A673 (cell line): ENCODE data around the gene SATL1. TPM values are rescaled to one million over a fixed set of nuclear protein-coding genes. Genes with fewer than 3 reads are reported as not detected.
A peak's percentile ranks its signal among the peaks of the same experiment; 100 is the strongest.

Experiments
- BruUV-seq: library from RNA; stranded (reverse); fragments of 400-500 nt; replicated peaks from 2 replicates; lab custom pipeline; 2021; lab: Mats Ljungman, UMichigan
- CTCF ChIA-PET: fragments of 300-600 bp; sonication (Branson Sonifier 250); formaldehyde crosslinking; loops from one replicate; lab custom pipeline; 2022; ENCODE audit warnings: antibody characterized with exemption; lab: Charles Lee
- POLR2A ChIA-PET: fragments of 300-600 bp; sonication (Branson Sonifier 250); formaldehyde crosslinking; loops from one replicate; lab custom pipeline; 2022; ENCODE audit warnings: antibody characterized with exemption; ENCODE audit not compliant: low non-redundant PET; lab: Charles Lee
- DNase-seq: peaks from one replicate; pipeline ENCODE4 v3.0.0-alpha.2; 2015; ENCODE audit warnings: low spot score
- H3K27ac ChIP-seq: fragments of 200-600 bp; sonication (generic); 2 replicates; pipeline ENCODE4 v1.5.1; 2016; ENCODE audit warnings: mixed run types, low read depth, mild to moderate bottlenecking, mixed read lengths, antibody characterized with exemption, low read length; ENCODE audit not compliant: poor library complexity, severe bottlenecking
- H3K27me3 ChIP-seq: fragments of 200-600 bp; sonication (generic); replicated peaks from 2 replicates; pipeline ENCODE4 v1.6.1; 2017; ENCODE audit warnings: mixed run types, low read depth, mild to moderate bottlenecking, mixed read lengths, antibody characterized with exemption, low read length; ENCODE audit not compliant: insufficient read depth, poor library complexity
- H3K36me3 ChIP-seq: fragments of 200-600 bp; sonication (generic); 2 replicates; pipeline ENCODE4 v1.6.1; 2016; ENCODE audit warnings: mixed run types, mild to moderate bottlenecking, mixed read lengths, antibody characterized with exemption, low read length; ENCODE audit not compliant: insufficient read depth, poor library complexity, severe bottlenecking
- H3K4me1 ChIP-seq: fragments of 200-600 bp; sonication (generic); 2 replicates; pipeline ENCODE4 v1.6.1; 2017; ENCODE audit warnings: mixed run types, mild to moderate bottlenecking, mixed read lengths, antibody characterized with exemption, low read length; ENCODE audit not compliant: insufficient read depth, poor library complexity, severe bottlenecking
- H3K4me3 ChIP-seq: fragments of 200-600 bp; sonication (generic); 2 replicates; pipeline ENCODE4 v1.5.1; 2016; ENCODE audit warnings: low read depth, mixed run types, mild to moderate bottlenecking, mixed read lengths, low read length; ENCODE audit not compliant: poor library complexity, severe bottlenecking
- H3K9me3 ChIP-seq: fragments of 200-600 bp; sonication (generic); 2 replicates; pipeline ENCODE4 v1.6.1; 2016; ENCODE audit warnings: mixed run types, low read depth, mild to moderate bottlenecking, mixed read lengths, antibody characterized with exemption, low read length; ENCODE audit not compliant: poor library complexity, severe bottlenecking
- EZH2 ChIP-seq: fragments of 200-600 bp; sonication (generic); IDR thresholded peaks from 2 replicates; pipeline ENCODE4 v1.6.1; 2017; ENCODE audit warnings: borderline replicate concordance, low read depth, mild to moderate bottlenecking, mixed read lengths, antibody characterized with exemption, low read length; ENCODE audit not compliant: poor library complexity, severe bottlenecking
- intact Hi-C: fragments of 100-400 bp; cut with micrococcal nuclease; formaldehyde crosslinking; loops from one replicate; pipeline ENCODE4 v1.10.0; 2022; ENCODE audit not compliant: unreplicated experiment
- total RNA-seq: library from RNA; stranded (reverse); gene quantifications from 2 replicates; pipeline ENCODE4 v1.2.3, GENCODE V29; 2021
- TF ChIP-seq, protein P1 (sequence below): fragments of 300-800, 200-600 bp; sonication (generic); conservative IDR thresholded peaks from 2 replicates; pipeline ENCODE4 v1.5.1; 2017; ENCODE audit warnings: low read depth, mild to moderate bottlenecking, antibody characterized with exemption, low read length, moderate library complexity, mixed read lengths

Gene SATL1
- total RNA-seq, 1 experiment from 2014 or later, result 0.13 TPM

GRCh38 chrX:85065512-85066198, 177.9 kb downstream of the SATL1 start:
- intact Hi-C loops, result no loop called here
- Histone ChIP-seq H3K36me3 (no peaks in the 10 kb centered on the region), H3K4me3 (no peak overlapping the region), H3K4me1 (no peaks in the 10 kb centered on the region), H3K27me3 (no peaks in the 10 kb centered on the region), H3K9me3 (no peaks in the 10 kb centered on the region), H3K27ac (no peak overlapping the region)
- DNase-seq, result no peak
- TF ChIP-seq EZH2, result no peak
- TF ChIP-seq, protein P1, sequence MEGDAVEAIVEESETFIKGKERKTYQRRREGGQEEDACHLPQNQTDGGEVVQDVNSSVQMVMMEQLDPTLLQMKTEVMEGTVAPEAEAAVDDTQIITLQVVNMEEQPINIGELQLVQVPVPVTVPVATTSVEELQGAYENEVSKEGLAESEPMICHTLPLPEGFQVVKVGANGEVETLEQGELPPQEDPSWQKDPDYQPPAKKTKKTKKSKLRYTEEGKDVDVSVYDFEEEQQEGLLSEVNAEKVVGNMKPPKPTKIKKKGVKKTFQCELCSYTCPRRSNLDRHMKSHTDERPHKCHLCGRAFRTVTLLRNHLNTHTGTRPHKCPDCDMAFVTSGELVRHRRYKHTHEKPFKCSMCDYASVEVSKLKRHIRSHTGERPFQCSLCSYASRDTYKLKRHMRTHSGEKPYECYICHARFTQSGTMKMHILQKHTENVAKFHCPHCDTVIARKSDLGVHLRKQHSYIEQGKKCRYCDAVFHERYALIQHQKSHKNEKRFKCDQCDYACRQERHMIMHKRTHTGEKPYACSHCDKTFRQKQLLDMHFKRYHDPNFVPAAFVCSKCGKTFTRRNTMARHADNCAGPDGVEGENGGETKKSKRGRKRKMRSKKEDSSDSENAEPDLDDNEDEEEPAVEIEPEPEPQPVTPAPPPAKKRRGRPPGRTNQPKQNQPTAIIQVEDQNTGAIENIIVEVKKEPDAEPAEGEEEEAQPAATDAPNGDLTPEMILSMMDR, result no peak
- CTCF ChIA-PET, result no interaction called here
- POLR2A ChIA-PET, result no interaction called here
- no TSS peak for BruUV-seq

DNA sequence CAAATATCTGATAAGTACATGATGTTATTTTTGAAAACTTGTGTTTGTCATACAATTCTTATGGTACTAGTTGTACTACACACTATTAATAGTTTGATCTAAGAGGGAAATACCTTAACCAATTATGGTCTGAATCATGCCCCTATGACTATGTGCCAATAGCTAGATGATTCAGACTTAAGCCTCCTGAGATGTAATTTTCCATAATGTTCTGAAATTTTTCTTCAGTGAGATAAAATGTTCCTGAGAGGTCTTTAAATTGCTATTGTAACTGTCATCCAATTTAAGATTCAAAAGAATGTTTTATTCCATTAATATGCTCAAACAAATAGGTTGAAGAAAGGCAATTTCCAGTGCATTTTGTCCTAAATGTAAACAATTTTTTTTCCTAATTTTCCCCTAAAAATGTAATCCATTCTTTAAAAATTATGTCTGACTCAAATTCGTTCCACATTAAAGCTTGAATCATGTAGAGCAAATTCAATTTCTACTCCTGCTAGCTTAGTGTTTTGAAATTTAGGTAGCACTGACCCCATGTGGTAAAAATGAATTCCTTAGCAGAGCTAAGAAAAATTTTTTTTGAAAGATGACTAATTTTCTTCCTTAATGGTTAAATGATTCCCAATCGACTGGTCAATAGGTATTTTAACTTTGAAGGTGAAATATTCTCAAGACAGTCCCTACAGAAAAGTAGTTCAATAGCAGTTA, 190.8 kb downstream of the SATL1 start:
- POLR2A ChIA-PET, result no interaction called here
- peak; percentile 25 for DNase-seq
- TF ChIP-seq EZH2, result no peak
- TF ChIP-seq, protein P1, result peak; percentile 46; the same call in 1 of the 2 replicates

DNA sequence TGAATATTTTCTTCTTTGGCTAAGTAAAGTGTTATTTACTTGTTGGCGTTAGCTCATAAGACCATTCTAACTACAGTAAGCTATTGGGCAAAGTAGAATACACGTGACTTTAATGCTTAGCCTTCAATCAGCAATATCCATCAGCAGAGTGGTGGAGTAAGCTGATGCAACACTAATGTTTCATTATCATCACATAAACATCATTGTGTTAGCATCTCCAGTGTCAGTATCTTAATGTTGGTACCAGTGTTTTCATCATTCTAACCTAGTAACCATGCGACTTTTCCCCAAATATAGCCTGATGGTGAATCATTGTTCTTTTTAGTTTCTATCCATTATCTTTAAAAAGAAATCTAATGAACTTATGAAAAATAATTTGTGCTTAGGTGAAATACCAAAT, 191.4 kb downstream of the SATL1 start:
- Histone ChIP-seq H3K9me3 (no peaks in the 10 kb centered on the region), H3K27ac (no peak overlapping the region), H3K4me1 (no peaks in the 10 kb centered on the region), H3K4me3 (no peak overlapping the region), H3K36me3 (no peaks in the 10 kb centered on the region), H3K27me3 (no peaks in the 10 kb centered on the region)
- no peak for TF ChIP-seq EZH2
- TF ChIP-seq, protein P1, result no peak
- no peak for DNase-seq
- no TSS peak for BruUV-seq
- intact Hi-C loops, result no loop called here
- CTCF ChIA-PET, result no interaction called here
- POLR2A ChIA-PET, result no interaction called here

More for the DNA sequence above, 190.8 kb downstream of the SATL1 start:
- Histone ChIP-seq H3K27ac (no peak overlapping the region), H3K36me3 (no peaks in the 10 kb centered on the region), H3K27me3 (no peaks in the 10 kb centered on the region), H3K4me3 (no peak overlapping the region), H3K4me1 (no peaks in the 10 kb centered on the region), H3K9me3 (no peaks in the 10 kb centered on the region)
- intact Hi-C loops, result no loop called here
- CTCF ChIA-PET, result interaction anchor here (1.1 kb wide), 1 partner anchor 323 kb away, joined by 4 read pairs; no protein-coding TSS in a partner anchor
- no TSS peak for BruUV-seq
